HL-60 (cell line): ENCODE data around the gene SUOX.

Source experiments
- DNase-seq, 2 experiments: peaks; one replicate each; pipeline ENCODE4 v3.0.0-alpha.2; 2010 to 2020; ENCODE audit warnings: low read depth in 1 of 2, low spot score in 1 of 2
- H3K27ac ChIP-seq: fragments of 250-450 bp; sonication (Bioruptor Pico); replicated peaks from 2 replicates; pipeline ENCODE4 v1.5.1; 2020; ENCODE audit warnings: mild to moderate bottlenecking, moderate library complexity
- H3K27me3 ChIP-seq: fragments of 250-450 bp; sonication (Bioruptor Pico); 2 replicates; pipeline ENCODE4 v1.5.1; 2021; ENCODE audit warnings: mild to moderate bottlenecking, moderate library complexity; ENCODE audit not compliant: insufficient read depth, poor library complexity, severe bottlenecking
- H3K4me3 ChIP-seq: replicated peaks from 2 replicates; pipeline ENCODE4 v1.5.1; 2011; ENCODE audit warnings: mild to moderate bottlenecking, control low read depth, low read length; ENCODE audit not compliant: insufficient read depth
- CTCF ChIP-seq: IDR thresholded peaks from one replicate; pipeline ENCODE4 v1.5.1; 2011; ENCODE audit warnings: low read length, control low read depth, inconsistent platforms; ENCODE audit not compliant: insufficient read depth
- GABPA ChIP-seq: IDR thresholded peaks from 2 replicates; pipeline ENCODE4 v1.6.1; 2012; ENCODE audit warnings: low read depth
- POLR2AphosphoS5 ChIP-seq: IDR thresholded peaks from 2 replicates; pipeline ENCODE4 v1.6.1; 2012; ENCODE audit warnings: low read depth
- REST ChIP-seq: IDR thresholded peaks from 2 replicates; pipeline ENCODE4 v1.6.1; 2012; ENCODE audit warnings: low read depth; ENCODE audit not compliant: insufficient replicate concordance
- SPI1 ChIP-seq: IDR thresholded peaks from 2 replicates; pipeline ENCODE4 v1.6.1; 2012; ENCODE audit warnings: low read depth, mild to moderate bottlenecking, borderline replicate concordance

SUOX gene

GRCh38 chr12:55970775-55971174, 26.3 kb upstream of the SUOX start:
- TF ChIP-seq REST = no peak
- no peak for TF ChIP-seq POLR2AphosphoS5
- TF ChIP-seq CTCF = no peak
- TF ChIP-seq SPI1 = no peak
- no peak for TF ChIP-seq GABPA
- H3K27me3 ChIP-seq = no peaks in the 10 kb centered on the region
- H3K4me3 ChIP-seq = no peak overlapping the region
- no peak overlapping the region for H3K27ac ChIP-seq
- no peak for DNase-seq

- no peak for DNase-seq
- Histone ChIP-seq H3K27me3 (no peaks in the 10 kb centered on the region), H3K27ac (peak overlapping the region; percentile 2; the same call in 1 of the 2 replicates), H3K4me3 (no peak overlapping the region)
- TF ChIP-seq SPI1 (no peak), REST (no peak), POLR2AphosphoS5 (no peak), GABPA (no peak), CTCF (no peak)
Observed at GRCh38 chr12:55972042-55972441, 25.0 kb upstream of the SUOX start.

- DNase-seq = no peak
- TF ChIP-seq REST = no peak
- TF ChIP-seq GABPA = no peak
- TF ChIP-seq SPI1 = no peak
- no peak for TF ChIP-seq CTCF
- TF ChIP-seq POLR2AphosphoS5 = no peak
- Histone ChIP-seq H3K4me3 (peak overlapping the region; percentile 48), H3K27me3 (no peaks in the 10 kb centered on the region), H3K27ac (peak overlapping the region; percentile 57)
Observed at GRCh38 chr12:55972456-55972855, 24.6 kb upstream of the SUOX start.
